ENCODE data around the gene TCP11L2.

GRCh38 chr12:106258935-106259334 is 43.6 kb upstream of the TCP11L2 start:
- no peak for TF ChIP-seq CTCF (IDR thresholded peaks at IDR 0.05)
- TF ChIP-seq POLR2A (IDR thresholded peaks at IDR 0.05) = no peak

Data from transverse colon (tissue), 3 donors.